22Rv1 (cell line): Measurements from ENCODE around the gene ENDOV.

Experiments
- H3K27ac ChIP-seq: fragments of 450-650 bp; 2 replicates; pipeline ENCODE4 v1.5.1; 2017
- ZFX ChIP-seq: fragments of 450-650 bp; IDR thresholded peaks from 2 replicates; pipeline ENCODE4 v1.6.1; 2017; ENCODE audit warnings: antibody characterized with exemption, borderline replicate concordance
- TF ChIP-seq, protein P1 (sequence below): fragments of 450-650 bp; IDR thresholded peaks from 2 replicates; pipeline ENCODE4 v1.5.1; 2017; ENCODE audit warnings: mild to moderate bottlenecking

The ENDOV gene

DNA sequence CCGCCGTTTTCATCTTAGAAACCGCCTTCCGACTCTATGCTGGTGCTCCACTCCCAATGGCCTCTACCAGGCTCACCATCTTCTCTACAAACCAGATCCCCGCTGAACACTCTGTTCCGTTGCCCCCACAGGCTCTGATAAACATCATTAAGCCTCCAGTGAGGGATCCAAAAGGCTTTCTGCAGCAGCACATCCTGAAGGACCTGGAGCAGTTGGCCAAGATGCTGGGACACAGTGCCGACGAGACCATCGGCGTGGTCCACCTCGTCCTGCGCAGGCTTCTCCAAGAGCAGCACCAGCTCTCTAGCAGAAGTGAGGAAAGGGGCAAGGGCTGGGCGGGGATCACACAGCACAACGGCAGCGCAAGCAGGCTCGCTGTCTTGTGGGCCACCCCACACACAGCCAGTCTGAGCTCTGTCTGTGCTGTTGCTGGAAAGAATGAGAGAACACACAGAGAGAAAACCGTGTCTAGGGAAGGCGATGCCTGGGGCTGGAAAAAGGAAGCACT, 33.5 kb upstream of the ENDOV start:
- TF ChIP-seq ZFX = no peak
- TF ChIP-seq, protein P1, sequence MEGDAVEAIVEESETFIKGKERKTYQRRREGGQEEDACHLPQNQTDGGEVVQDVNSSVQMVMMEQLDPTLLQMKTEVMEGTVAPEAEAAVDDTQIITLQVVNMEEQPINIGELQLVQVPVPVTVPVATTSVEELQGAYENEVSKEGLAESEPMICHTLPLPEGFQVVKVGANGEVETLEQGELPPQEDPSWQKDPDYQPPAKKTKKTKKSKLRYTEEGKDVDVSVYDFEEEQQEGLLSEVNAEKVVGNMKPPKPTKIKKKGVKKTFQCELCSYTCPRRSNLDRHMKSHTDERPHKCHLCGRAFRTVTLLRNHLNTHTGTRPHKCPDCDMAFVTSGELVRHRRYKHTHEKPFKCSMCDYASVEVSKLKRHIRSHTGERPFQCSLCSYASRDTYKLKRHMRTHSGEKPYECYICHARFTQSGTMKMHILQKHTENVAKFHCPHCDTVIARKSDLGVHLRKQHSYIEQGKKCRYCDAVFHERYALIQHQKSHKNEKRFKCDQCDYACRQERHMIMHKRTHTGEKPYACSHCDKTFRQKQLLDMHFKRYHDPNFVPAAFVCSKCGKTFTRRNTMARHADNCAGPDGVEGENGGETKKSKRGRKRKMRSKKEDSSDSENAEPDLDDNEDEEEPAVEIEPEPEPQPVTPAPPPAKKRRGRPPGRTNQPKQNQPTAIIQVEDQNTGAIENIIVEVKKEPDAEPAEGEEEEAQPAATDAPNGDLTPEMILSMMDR = no peak
- H3K27ac ChIP-seq = no peak overlapping the region

DNA sequence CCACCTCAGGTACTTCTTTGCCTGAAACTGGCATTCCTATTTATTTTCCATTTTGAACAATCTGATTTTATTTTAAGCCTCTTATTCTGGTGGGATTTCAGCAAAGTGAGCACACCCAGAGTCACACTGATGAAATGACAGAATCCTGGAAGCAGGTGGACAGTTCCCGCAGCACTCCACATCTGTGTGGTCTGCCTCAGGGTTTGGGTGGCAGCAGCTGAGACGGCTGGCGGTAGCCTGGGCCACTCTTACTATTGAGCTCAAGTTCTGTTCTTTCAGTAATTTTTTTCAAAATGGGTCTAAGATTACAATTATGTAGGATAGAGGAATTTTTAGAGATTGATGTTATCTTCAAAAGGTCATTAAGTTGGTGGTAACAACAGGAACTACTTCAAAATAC, 32.5 kb upstream of the ENDOV start:
- TF ChIP-seq, protein P1 = no peak
- TF ChIP-seq ZFX = no peak

DNA sequence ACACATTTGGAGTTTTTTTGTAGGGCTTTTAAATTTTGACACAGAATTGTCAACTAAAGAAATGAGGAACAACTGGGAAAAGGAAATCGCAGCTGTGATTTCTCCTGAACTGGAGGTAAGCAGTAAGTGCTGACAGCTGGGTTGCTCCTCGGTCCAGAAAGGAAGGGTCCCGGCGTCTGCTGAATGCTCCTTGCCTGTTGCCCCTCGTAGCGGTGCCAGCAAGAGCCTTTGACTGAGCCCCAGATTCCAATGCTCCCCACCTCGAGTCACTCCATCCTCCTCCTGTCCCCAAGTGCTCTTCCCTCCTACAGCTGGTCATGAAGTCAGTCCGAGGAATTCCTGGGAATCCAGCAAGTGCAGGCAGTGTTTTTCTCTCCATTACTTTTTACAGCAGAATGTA, 32.0 kb upstream of the ENDOV start:
- TF ChIP-seq, protein P1 = no peak
- TF ChIP-seq ZFX = no peak
- H3K27ac ChIP-seq = no peak overlapping the region

More for the DNA sequence above, 32.5 kb upstream of the ENDOV start:
- H3K27ac ChIP-seq = no peak overlapping the region

DNA sequence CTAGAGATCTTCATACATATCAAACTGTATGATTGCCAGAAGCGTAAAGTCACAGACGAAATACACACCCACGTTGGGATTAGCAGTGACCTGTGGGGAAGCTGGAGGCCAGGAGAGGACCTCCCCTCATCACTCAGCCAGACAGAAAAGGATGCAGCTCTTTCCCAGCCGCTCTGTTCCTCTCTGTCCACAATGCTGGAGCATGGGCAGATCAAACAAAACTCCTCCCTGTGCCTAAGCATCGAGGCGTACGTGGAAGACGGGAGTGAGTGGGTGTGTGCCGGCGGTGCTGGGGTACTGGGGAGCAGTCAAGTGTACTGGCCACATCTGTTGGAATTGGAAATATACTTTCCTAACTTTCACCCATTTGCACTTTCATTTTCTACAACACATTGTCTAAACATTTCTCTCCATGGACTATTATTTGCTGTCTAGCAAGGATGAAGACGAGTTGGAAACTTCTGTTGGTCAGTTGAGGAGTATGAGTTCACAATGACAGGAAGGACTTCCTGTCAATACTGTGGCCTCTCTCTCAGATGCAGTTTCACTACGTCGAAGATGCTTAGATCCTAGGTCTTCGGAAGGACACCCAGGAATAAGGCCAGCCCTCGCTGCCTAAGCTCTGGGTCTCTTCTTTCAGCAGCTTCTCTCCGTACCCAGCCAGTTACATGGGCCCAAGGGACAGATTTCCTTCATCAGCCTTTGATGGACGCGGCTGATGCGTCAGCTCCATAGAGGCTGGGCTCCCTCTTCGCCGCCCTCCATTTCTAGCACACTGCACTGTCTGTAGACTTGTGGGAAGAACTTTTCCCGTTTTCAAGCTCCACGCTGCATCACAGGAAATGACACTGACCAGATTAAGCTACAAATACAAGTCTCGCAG, 30.6 kb upstream of the ENDOV start:
- TF ChIP-seq ZFX = no peak
- TF ChIP-seq, protein P1 = no peak
- no peak overlapping the region for H3K27ac ChIP-seq

DNA sequence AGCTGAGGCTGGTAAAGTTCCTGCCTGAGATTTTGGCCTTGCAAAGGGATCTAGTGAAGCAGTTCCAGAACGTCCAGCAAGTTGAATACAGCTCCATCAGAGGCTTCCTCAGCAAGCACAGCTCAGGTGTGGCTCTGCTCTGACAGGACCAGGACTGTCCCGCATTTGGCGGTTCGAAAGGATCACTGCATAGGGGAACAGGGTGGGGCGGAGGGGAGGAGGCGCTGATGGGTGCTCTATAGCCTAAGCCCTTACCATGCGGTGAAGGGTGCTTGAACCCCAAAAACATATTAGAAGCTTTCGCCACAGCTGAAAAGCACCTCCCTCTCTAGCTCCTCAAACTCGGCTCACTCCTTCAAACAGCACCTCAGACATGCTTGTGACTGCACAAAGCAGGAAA, 29.9 kb upstream of the ENDOV start:
- TF ChIP-seq, protein P1 = no peak
- no peak for TF ChIP-seq ZFX

DNA sequence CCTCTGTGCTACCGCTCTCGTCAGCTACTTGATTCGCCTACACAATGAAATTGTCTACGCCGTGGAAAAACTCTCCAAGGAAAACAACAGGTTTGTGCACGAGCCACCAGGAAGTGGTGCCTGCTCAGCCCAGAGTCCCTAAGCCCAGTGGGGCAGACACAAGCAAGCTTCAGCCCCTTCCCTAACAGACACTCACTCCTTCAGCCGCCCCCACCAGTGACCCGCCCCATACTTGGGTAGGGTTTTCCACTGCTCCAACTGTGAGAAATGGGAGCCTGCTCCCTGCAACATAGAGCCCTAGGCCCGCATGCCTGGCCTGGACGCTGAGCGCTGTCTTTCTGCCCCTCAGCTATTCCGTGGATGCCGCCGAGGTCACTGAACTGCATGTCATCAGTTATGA, 28.6 kb upstream of the ENDOV start:
- H3K27ac ChIP-seq = no peak overlapping the region
- no peak for TF ChIP-seq ZFX
- TF ChIP-seq, protein P1 = no peak

More for the DNA sequence above, 29.9 kb upstream of the ENDOV start:
- H3K27ac ChIP-seq = no peak overlapping the region

DNA sequence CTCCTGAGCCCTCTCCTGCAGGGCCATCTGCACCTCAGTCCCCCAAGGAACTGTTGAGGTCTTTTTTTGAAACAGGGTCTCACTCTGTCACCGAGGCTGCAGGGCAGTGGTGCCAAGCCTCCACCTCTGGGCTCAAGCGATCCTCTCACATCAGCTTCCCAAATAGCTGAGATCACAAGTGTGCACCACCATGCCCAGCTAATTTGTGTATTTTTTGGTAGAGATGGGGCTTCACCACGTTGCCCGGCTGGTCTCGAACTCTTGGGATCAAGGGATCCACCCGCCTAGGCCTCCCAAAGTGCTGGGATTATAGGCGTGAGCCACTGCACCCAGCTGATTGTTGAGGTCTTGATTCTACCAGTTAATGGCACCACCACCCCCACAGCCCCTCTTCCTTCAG, 27.9 kb upstream of the ENDOV start:
- H3K27ac ChIP-seq = no peak overlapping the region
- no peak for TF ChIP-seq ZFX
- TF ChIP-seq, protein P1 = no peak
